ENCODE measurements around the gene C6orf120.

DNA sequence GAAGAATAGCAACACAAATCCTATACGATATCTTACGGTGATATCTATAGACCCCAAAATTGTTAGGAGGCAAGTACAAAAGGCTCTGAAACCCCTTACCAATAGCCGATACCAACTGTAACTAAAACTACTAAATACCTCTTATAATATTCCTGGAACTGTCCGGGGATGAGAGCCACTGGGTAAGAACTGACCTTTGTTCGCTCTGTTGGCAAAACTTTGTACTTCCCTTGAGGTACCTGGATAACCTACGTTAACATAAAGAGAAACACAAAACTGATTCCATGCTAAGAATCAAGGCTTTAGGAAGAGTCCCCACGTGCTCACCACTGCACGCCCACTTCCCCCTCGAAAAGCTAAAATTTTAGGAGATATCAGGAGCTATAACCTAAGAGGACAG, 12.7 kb downstream of the C6orf120 start:
- TF ChIP-seq, protein P1, sequence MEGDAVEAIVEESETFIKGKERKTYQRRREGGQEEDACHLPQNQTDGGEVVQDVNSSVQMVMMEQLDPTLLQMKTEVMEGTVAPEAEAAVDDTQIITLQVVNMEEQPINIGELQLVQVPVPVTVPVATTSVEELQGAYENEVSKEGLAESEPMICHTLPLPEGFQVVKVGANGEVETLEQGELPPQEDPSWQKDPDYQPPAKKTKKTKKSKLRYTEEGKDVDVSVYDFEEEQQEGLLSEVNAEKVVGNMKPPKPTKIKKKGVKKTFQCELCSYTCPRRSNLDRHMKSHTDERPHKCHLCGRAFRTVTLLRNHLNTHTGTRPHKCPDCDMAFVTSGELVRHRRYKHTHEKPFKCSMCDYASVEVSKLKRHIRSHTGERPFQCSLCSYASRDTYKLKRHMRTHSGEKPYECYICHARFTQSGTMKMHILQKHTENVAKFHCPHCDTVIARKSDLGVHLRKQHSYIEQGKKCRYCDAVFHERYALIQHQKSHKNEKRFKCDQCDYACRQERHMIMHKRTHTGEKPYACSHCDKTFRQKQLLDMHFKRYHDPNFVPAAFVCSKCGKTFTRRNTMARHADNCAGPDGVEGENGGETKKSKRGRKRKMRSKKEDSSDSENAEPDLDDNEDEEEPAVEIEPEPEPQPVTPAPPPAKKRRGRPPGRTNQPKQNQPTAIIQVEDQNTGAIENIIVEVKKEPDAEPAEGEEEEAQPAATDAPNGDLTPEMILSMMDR (IDR thresholded peaks at IDR 0.05) = no peak
- no peak for TF ChIP-seq POLR2A (IDR thresholded peaks at IDR 0.05)
